KBM-7 (cell line): ENCODE results near the gene SHMT1.
"Not testable (repeated sequence)": the region's sequence is repeated elsewhere in the genome, so short reads cannot be mapped to it uniquely, and the experiment has no call there.

Experiments used
- DNase-seq: peaks from one replicate; pipeline ENCODE4 v3.0.0-alpha.2; 2015
- in situ Hi-C: fragments of 300-500 bp; cut with MboI; formaldehyde crosslinking; loops from 2 replicates; pipeline ENCODE4 v1.14.3; 2020; ENCODE audit warnings: low sequenced_read_pairs, low pct_unique_long_range_greater_than_20kb, mixed read lengths

Gene SHMT1

GRCh38 chr17:18363101-18364049 is at the start of gene SHMT1:
Gene SHMT1, minus strand, starts transcription at chr17:18363550. Its CDS starts 7,569 bp downstream, at chr17:18355981.
- in situ Hi-C loops: no loop called here
- peak; percentile 91 for DNase-seq

DNA sequence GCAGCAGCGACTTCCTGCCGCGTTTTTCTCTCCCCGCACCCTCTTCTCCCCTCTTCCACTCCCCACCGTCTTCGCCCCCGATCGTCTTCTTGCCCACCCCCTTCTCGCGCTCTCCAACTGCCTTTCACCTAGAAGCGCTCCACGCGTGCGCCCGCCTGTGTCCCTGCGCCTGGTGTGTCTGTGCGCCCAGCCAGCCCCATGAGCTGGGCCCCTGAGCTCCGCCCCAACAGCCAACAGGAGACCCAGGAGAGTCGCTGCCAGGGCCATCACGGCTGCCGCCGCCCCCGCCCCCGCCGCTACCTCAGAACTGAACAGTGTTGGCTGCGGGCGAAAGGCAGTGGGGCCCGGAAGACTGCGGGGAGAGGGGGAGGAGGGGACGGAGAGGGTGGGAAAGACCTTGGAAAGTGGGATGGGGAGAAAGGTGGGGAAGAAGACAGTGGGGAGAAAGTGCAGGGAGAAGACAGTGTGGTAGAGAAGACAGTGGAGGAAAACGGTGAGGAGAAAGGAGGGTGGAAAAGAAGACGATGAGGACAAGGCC is 48.7 kb upstream of the SHMT1 start:
- in situ Hi-C loops, DNase-seq: not testable (repeated sequence)

- DNase-seq: peak; percentile 54
- in situ Hi-C loops: not testable (repeated sequence)
Measured at GRCh38 chr17:18411377-18411864, 48.1 kb upstream of the SHMT1 start.

DNA sequence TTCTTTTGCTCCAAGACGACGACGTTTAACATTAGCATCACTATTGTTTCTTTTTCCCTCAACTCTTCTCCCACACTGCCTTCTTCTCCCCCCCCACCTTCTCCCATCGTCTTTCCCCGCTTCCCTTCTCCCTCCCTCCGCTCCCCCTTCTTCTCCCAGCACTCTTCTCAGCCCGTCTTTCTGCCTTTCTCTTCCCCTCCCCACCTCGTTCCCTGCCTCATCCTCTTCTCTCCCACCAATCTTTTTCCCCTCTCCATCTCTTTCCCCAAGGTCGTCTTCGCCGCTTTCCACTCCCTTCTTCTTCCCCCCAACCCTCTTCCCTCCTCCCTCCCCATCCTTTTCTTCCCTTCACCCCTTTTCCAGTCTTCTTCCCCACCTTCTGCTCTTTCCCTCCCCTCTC is 47.4 kb upstream of the SHMT1 start:
- in situ Hi-C loops, DNase-seq: not testable (repeated sequence)

- in situ Hi-C loops: not testable (repeated sequence)
- peak; percentile 14 for DNase-seq
Measured at GRCh38 chr17:18409321-18409720, 46.0 kb upstream of the SHMT1 start.

DNA sequence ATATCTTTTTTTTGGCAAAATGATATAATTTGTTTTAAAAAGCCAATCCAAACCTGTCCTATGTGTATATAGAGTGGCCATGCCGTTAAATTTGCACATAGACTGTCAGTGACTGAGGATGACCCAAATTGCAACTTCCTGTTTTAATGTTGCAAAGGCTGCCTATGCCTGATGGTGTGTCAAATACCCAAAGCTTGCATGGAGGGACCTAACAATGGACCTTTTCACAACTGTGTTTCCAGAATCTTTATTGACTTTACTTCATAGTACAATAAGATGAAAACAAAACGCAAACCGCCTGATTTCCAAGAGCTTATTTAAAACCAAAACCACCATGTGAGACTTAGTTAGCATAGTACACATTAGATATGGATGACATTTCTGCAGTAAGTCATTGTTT is 45.6 kb upstream of the SHMT1 start:
- DNase-seq: peak; percentile 61
- in situ Hi-C loops: not testable (repeated sequence)

GRCh38 chr17:18403604-18404003 is 40.3 kb upstream of the SHMT1 start:
- in situ Hi-C loops, DNase-seq: not testable (repeated sequence)

DNA sequence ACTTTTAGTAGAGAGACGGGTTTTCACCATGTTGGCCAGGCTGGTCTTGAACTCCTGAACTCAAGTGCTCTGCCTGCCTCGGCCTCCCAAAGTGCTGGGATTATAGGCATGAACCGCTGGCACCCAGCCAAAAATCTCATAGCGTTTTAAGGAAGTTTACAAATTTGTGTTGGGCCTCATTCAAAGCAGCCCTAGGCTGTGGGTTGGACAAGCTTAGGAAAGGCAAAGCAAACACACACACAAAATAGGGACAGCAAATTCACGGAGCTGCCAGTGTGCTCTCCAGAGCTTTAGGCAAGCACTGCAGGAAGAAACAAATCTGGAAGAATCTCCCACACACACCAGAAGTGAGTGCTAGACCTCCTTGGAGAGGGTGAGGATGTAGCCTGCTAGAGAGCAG is 39.8 kb upstream of the SHMT1 start:
- DNase-seq, in situ Hi-C loops: not testable (repeated sequence)

- DNase-seq, in situ Hi-C loops: not testable (repeated sequence)
Measured at GRCh38 chr17:18401872-18402590, 38.7 kb upstream of the SHMT1 start.

GRCh38 chr17:18388728-18389127 is 25.4 kb upstream of the SHMT1 start:
- in situ Hi-C loops, DNase-seq: not testable (repeated sequence)

GRCh38 chr17:18388266-18388665 is 24.9 kb upstream of the SHMT1 start:
- DNase-seq, in situ Hi-C loops: not testable (repeated sequence)

DNA sequence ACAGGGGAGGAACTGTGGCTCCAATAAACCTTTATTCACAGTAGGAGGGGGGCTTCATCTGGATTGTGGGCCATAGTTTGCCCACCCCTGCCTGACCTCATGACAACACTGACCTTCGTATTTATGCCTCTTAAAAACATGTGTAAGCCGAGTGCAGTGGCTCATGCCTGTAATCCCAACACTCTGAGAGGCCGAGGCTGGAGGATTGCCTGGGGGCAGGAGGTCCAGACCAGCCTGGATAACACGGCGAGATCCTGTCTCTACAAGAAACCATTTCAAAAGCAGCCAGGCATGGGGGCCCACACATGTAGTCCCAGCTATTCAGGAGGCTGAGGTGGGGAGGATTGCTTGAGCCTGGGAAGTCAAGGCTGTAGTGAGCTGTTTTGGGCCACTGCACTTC is 24.2 kb upstream of the SHMT1 start:
- in situ Hi-C loops: not testable (repeated sequence)

DNA sequence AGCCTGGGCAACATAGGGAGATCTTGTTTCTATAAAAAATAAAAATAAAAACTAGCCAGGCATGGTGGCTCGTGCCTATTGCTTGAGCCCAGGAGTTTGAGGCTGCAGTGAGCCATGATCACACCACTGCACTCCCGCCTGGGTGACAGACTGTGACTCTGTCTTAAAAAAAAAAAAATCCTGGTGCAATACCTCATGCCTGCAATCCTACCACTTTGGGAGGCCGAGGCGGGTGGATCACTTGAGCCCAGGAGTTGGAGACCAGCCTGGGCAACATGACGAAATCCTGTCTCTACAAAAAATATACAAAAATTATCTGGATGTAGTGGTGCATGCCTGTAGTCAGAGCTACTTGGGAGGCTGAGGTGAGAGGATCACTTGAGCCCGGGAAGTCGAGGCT is 20.9 kb upstream of the SHMT1 start:
- DNase-seq, in situ Hi-C loops: not testable (repeated sequence)

More for the DNA sequence above, 24.2 kb upstream of the SHMT1 start:
- DNase-seq: not testable (repeated sequence)

DNA sequence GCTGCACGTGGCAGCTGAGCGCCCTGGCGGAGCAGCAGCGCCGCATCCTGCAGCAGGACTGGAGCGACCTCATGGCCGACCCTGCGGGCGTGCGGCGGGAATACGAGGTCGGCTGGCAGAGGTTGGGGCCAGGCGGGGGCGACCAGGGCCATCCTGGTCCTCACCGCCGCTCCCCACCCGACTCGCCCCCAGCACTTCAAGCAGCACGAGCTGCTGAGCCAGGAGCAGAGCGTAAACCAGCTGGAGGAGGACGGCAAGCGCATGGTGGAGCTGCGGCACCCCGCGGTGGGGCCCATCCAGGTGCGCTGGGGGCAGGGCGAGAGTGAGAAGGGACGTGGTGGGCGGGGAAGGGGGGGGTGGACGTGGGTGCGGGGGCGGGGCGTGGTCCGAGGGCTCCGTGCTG is 19.7 kb upstream of the SHMT1 start:
- in situ Hi-C loops: not testable (repeated sequence)

DNA sequence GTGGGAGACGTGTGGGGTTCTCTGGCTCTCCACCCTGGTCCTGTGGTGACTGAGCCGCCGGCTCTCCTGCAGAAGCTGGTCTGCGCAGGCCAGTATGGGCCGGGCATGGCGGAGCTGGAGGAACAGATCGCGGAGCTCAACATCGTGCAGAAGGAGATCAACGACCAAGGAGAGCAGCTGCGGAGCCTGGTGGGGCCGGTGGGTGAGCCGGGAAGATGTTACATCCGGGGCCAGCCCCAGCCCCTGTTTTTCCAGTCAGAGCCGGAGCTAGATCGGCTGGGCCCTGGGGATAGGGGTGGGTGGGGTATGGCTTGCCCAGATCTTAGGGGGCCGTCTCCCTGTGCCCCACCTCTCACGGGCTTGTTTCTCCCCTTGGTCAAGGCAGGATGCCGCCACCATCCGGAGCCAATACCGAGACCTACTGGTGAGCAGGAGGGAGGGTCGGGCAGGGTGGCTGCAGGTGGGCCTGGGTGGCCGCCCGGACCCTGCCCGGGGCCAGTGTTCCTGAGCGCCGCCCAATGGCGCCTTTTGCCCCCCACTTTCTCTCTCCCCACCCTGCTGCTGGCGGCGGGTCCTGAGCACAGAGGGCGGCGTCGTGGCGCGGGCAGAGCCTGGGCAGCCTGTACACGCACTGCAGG is 19.2 kb upstream of the SHMT1 start:
- DNase-seq: no peak
- in situ Hi-C loops: no loop called here

More for the DNA sequence above, 19.7 kb upstream of the SHMT1 start:
- not testable (repeated sequence) for DNase-seq

DNA sequence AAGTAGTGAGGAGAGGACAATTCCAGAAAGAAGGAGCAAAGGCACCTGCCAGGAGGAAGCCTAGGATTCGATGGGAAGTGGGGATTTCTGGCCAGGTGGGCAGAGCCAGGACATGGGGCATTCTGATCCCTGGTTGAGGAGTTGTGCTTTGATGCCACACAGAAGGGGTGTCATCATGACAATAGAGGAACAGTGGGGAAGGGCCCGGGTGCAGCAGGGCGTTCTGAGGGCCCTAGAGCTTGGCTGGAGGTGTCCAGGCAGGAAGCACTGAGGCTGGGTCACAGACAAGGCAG is 18.5 kb upstream of the SHMT1 start:
- DNase-seq: no peak
- in situ Hi-C loops: no loop called here

DNA sequence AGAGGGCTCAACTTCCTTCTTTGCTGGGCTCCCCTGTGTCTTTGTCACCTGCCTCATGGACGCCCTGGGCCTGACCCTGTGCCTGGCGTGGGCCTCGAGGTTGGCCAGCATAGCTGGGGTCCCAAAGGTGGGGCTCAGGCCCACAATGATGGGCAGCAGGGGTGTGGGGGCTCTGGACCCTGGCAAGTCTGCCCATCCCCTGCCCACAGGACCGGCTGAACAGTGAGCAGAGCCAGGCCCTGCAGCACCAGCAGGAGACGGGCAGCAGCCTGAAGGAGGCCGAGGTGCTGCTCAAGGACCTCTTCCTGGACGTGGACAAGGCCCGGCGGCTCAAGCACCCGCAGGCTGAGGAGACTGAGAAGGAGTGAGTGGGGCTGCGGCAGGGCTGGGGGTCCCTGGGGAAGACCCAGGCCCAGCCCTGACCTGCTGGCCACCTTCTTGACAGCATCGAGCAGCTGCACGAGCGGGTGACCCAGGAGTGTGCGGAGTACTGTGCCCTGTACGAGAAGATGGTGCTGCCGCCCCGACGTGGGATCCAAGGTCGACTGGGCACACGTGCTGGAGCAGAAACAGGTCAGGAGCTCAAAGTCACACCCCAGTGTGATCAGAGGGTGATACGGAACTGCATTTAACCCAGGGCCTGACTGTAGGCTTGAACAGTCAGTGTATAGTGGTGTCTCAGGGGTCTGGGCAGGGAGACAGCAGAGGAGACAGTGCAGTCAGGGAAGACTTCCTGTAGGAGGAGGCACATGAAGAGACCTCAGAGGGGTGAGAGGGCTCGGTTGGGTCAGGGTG is 18.0 kb upstream of the SHMT1 start:
- in situ Hi-C loops: no loop called here
- no peak for DNase-seq

DNA sequence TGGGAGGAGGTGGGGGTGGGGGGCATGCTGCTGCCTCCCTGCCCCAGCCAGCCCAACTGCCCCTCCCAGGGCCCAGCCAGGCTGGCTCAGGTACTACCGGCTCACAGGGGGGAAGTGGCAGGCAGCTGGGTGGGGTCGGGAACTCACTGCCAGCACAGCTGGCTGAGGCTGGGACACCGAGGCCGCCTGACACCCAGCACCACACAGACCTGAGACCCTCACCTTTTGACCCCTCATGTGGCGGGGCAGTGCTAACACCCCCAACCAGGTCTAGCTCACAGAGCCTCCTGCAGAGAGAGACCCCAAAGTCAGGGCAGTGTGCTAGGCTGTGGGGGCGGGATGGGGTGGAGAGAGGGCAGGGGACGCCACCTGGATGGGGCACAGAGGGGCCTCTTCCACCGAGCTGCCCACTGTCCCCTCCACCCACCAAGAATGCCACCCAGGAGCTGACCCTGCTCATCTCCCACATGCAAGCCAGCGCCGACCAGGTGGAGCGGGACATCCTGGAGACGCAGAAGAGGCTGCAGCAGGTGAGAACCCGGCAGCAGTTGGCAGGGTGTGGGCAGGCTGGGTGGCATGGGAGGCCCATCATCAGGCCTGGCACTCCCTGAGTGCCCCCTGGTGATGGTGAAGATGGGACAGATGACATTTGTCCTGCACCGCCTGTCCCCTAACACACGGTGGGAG is 17.3 kb upstream of the SHMT1 start:
- in situ Hi-C loops: no loop called here
- DNase-seq: no peak
